HG03521 (cell line): ENCODE data around the gene OR10T2.
"Not testable (repeated sequence)": the region's sequence is repeated elsewhere in the genome, so short reads cannot be mapped to it uniquely, and the experiment has no call there.

ENCODE experiments used
- ATAC-seq: cut with Tn5 transposase; IDR thresholded peaks from one replicate; pipeline ENCODE4 v1.9.1; 2021; ENCODE audit warnings: mild to moderate bottlenecking, moderate library complexity; ENCODE audit not compliant: unreplicated experiment

Gene OR10T2

GRCh38 chr1:158356616-158357015 lies 42.6 kb downstream of the OR10T2 start:
- ATAC-seq = no peak

- no peak for ATAC-seq
Measured at GRCh38 chr1:158355773-158356285, 43.4 kb downstream of the OR10T2 start.

- no peak for ATAC-seq
Measured at GRCh38 chr1:158354255-158354654, 45.0 kb downstream of the OR10T2 start.

DNA sequence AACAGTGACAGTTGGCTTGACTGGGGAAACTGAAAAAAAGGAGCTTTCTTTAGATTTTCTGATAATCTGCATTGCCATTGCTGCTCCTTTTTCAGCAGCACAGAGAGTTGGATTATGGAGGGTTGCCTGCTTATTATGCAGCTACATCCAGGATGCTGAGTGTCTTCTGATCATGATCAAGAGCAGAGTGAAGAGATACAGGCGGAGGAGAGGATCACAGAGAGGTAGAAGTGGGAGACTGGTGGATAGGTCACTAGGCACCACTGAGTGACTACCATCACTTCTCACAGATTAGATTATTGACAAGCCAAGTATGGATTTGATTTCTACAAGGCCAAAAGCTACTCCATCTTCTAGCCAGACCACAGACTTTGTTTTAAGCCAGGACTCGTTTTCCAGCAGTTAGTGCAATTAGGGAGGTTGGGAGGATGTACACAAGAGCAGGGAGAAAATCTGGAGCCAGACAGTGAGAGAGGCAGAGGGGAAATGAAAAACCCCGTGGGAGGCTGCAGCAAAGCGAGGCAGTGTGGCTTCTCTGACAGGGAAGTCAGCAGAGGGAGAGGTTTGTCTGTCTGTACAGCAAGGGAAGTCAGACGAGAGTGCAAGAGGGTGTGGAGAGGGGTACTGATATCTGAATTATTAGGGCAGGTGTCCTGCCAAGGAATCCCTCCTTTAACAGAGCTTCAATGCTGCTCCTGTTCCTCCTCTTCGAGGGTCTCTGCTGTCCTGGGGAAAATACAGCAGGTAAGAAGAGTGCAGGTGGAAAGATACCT lies 45.8 kb downstream of the OR10T2 start, which contains the start of gene CD1E:
Gene CD1E (plus strand): TSS at position 592 of the 773 bp plus-strand sequence. CDS start 95 bp downstream, at position 687.
- ATAC-seq = no peak

DNA sequence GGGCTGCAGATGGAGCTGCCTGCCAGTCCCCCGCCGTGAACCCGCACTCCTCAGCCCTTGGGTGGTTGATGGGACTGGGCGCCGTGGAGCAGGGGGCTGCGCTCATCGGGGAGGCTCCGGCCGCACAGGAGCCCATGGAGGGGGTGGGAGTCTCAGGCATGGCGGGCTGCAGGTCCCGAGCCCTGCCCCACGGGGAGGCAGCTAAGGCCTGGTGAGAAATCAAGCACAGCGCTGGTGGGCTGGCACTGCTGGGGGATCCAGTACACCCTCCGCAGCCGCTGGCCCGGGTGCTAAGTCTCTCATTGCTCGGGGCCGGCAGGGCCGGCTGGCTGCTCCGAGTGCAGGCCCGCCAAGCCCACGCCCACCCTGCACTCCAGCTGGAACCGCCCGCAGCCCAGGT lies 50.3 kb downstream of the OR10T2 start:
- ATAC-seq = not testable (repeated sequence)
